CD4-positive, alpha-beta T cell treated with Interleukin-17A for 4 hours (primary cell): ENCODE results near the gene MYO5A.
A peak's percentile ranks its signal among the peaks of the same experiment; 100 is the strongest.
"Not testable (repeated sequence)": the region's sequence is repeated elsewhere in the genome, so short reads cannot be mapped to it uniquely, and the experiment has no call there.

Source experiments
- DNase-seq: peaks from one replicate; pipeline ENCODE4 v3.0.0-alpha.2; 2020; ENCODE audit warnings: mixed read lengths

The MYO5A gene

GRCh38 chr15:52528564-52529340 is at the start of gene MYO5A:
Gene MYO5A (minus strand): TSS chr15:52528880. CDS start chr15:52528806, 74 bp downstream.
- peak; percentile 86 for DNase-seq

GRCh38 chr15:52576692-52577091 is 48.0 kb upstream of the MYO5A start:
- DNase-seq: no peak

GRCh38 chr15:52575573-52575972 is 46.9 kb upstream of the MYO5A start:
- DNase-seq: not testable (repeated sequence)

- no peak for DNase-seq
Measured at GRCh38 chr15:52575072-52575471, 46.4 kb upstream of the MYO5A start.

- not testable (repeated sequence) for DNase-seq
Measured at GRCh38 chr15:52574623-52575022, 45.9 kb upstream of the MYO5A start.

- peak; percentile 80 for DNase-seq
Measured at GRCh38 chr15:52568601-52569585, 40.2 kb upstream of the MYO5A start, which contains the start of gene ARPP19. Gene ARPP19 (minus strand): TSS chr15:52569030. CDS start chr15:52568892, 138 bp downstream.

- peak; percentile 53 for DNase-seq
Measured at GRCh38 chr15:52567871-52568600, 39.4 kb upstream of the MYO5A start.

GRCh38 chr15:52566889-52567288 is 38.2 kb upstream of the MYO5A start:
- DNase-seq: no peak

GRCh38 chr15:52565417-52566358 is 37.0 kb upstream of the MYO5A start:
- DNase-seq: not testable (repeated sequence)

GRCh38 chr15:52563501-52564060 is 34.9 kb upstream of the MYO5A start:
- DNase-seq: no peak

GRCh38 chr15:52559575-52559974 is 30.9 kb upstream of the MYO5A start:
- DNase-seq: peak; percentile 14

GRCh38 chr15:52559022-52559421 is 30.3 kb upstream of the MYO5A start:
- no peak for DNase-seq

GRCh38 chr15:52558196-52558595 is 29.5 kb upstream of the MYO5A start:
- peak; percentile 44 for DNase-seq

GRCh38 chr15:52557274-52557641 is 28.6 kb upstream of the MYO5A start:
- no peak for DNase-seq

- no peak for DNase-seq
Measured at GRCh38 chr15:52556524-52557273, 28.0 kb upstream of the MYO5A start.

- no peak for DNase-seq
Measured at GRCh38 chr15:52552303-52552702, 23.6 kb upstream of the MYO5A start.

- DNase-seq: no peak
Measured at GRCh38 chr15:52551762-52552161, 23.1 kb upstream of the MYO5A start.

- not testable (repeated sequence) for DNase-seq
Measured at GRCh38 chr15:52551186-52551585, 22.5 kb upstream of the MYO5A start.

GRCh38 chr15:52546031-52546751 is 17.5 kb upstream of the MYO5A start:
- DNase-seq: no peak
